Fibroblast of skin of right biceps (primary cell): ENCODE data around the gene PITPNC1.
"Not testable (repeated sequence)": the region's sequence is repeated elsewhere in the genome, so short reads cannot be mapped to it uniquely, and the experiment has no call there.

Experiments used
- DNase-seq: peaks from one replicate; pipeline ENCODE4 v3.0.0-alpha.2; 2013

The PITPNC1 gene

DNA sequence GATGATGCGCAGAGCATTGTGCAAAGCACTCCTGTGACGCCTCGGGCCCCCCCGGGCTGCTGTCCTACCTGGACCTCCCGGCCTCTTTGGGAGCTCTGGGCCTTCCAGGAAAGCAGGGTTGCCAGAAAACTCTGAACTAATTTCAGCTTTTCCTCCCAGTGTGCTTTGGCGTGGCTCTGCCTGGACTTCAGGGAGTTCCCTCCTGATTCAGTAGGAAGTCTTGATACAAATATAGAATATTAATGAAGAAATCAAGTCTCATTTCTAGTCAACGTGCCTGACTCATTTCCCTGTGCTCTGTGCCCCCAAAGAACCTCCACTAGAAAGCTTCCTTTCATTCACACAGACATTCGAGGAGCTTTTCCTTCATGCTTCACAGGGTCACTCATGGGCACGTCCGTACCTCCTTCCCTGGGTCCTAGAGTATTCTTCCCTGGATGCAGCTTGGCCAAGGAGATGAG is 256.7 kb downstream of the PITPNC1 start:
- peak; percentile 38 for DNase-seq

DNA sequence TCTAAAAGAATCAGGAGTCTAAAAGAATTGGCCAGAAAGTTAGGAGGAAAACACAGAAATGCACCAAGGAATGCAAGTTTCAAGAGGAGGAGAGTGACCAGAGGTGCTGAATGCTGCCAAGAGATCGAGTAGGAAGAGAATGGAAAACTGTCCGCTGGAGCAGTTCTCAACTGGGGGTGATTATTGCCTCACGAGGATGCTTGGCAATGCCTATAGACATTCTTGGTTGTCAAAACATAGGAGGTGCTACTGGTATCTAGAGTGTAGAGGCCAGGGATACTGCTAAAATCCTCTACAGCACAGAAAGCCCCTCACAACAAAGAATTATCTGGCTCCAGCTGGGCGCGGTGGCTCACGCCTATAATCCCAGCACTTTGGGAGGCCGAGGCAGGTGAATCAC is 258.6 kb downstream of the PITPNC1 start:
- DNase-seq: no peak

- DNase-seq: no peak
Observed at GRCh38 chr17:67636312-67636711, 259.2 kb downstream of the PITPNC1 start.

DNA sequence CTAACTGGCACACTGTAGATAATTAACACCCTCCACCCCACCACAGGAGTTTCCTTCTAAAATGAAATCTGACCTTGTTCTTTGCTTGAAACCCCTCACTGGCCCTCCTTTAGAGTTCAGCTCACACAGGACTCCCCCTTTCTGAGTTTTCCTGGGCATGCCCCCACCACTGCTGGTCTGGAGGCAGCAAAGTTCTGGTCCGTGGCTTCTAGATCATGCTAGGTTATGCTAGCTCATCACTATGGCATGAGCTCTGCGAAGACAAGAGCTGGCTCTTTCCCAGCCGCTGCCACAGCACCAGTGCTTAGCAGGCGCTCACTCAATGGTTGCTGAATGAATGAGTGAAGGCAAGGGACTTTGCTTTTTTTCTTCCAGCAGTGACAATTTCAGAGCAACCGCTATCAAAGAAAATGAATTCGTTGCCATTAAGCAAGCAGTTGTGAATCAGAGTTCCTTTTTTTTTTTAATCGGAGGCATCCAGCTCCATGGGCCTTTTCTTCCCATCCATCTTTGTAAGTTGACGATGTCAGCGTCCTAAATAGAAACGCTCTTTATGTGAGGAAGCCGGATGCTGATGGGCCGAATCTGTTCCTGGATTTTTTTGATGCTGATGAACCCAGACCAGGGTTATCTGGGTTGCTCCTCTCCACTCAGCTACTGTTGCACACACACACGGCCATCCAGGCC is 259.9 kb downstream of the PITPNC1 start:
- peak; percentile 41 for DNase-seq

DNA sequence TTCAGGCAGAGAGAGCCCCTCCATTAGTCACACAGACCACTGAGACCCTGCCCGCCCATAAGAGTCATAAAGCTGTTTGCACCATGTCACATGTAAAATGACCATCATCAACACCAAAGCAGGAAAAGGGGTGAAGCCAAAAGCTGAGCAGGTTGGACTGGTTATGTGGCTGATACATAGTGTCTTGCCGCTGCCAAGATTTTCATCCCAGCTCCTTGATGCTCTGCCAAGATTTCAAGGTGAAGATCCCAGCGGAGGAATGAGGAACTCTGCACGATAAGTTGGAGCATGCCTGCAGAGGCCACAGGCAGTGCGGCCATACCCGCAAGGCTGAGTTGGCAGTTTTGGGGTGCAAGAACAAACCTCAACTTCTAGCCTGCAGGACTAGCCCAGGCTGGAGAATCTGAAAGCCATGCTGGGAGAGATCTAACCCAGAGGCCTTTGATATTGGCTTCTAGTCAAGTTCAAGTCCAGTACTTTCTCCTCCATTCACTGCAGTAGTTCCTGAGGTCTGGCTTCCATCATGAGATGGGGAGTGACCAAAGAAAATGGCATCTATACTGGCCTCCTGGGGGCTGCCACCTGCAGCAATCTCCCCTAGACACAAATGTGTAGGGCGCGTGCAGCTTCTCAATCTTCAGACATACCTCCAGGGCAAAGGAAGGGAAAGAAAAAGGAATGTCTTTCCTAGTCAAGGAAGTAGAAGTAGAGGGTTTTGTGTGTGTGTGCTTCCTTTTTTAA is 261.0 kb downstream of the PITPNC1 start:
- DNase-seq: peak; percentile 47

- DNase-seq: no peak
Observed at GRCh38 chr17:67638871-67639270, 261.8 kb downstream of the PITPNC1 start.

DNA sequence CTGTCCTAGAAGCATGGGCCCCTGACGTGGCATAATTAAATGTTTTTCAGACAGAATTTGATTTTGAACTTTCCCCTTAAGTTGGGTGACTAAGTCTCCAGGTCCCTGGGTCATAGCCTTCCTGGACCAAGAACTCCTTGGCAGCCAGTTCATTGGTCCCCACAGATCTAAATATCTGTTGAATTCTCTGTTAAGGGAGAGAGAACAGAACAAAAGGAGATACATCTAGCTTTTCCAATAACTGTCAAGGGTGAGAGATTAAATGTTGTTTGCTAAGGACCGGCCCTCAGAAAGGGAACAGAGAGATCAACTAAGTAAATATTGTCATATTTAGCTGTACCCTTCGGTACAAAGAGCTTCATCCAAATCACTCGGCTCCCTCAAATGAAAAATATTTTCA is 262.5 kb downstream of the PITPNC1 start:
- no peak for DNase-seq

GRCh38 chr17:67639979-67640378 is 262.9 kb downstream of the PITPNC1 start:
- no peak for DNase-seq

DNA sequence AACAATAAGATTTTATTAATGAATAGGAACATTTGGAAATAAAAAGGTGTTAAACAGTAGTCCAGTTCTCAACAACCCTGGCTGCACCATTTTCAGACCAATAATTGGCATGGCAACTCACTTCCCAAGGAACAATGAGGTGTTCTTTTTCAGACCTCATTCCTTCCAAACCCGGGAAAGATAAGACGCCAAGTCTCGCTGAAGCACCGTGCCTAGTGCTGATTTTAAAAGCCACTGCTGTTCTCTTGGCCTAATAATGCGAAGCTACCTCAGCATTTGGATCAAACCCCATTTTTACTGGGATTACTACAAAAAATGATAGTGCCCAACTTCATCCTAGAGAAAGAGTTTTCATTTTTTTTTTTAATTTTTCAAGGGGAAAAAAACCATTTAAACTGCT is 265.4 kb downstream of the PITPNC1 start:
- DNase-seq: no peak

GRCh38 chr17:67644061-67644460 is 267.0 kb downstream of the PITPNC1 start:
- no peak for DNase-seq

DNA sequence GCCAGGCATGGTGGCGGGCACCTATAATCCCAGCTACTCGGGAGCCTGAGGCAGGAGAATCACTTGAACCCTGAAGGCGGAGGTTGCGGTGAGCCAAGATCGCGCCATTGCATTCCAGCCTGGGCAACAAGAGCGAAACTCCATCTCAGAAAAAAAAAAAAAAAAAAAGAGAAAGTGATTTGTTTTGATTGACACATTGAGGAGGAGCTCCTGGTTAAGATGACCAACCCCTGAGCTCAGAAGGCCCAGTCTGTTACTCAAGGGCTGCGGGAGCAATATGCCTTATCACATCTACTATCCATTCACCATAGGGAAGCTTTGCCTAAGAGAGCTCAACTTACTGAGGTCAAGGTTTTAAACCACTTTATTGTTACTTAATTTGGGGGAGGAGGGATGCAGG is 268.1 kb downstream of the PITPNC1 start:
- not testable (repeated sequence) for DNase-seq

DNA sequence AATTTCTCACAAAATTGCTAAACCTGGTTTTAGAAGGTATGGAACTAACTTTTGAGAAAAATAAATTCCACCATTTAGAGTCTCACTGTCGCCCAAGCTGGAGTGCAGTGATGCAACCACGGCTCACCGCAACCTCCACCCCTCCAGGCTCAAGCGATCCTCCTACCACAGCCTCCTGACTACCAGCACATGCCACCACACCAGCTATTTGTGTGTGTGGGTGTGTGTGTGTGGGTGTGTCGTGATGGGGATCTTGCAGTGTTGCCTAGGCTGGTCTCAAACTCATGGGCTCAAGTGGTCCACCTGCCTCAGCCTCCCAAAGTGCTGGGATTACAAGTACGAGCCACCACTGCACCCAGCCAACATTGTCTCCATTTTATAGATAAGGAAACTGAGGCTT is 269.4 kb downstream of the PITPNC1 start:
- no peak for DNase-seq

- DNase-seq: no peak
Observed at GRCh38 chr17:67647482-67647881, 270.4 kb downstream of the PITPNC1 start.

- no peak for DNase-seq
Observed at GRCh38 chr17:67648032-67648905, 271.2 kb downstream of the PITPNC1 start.

DNA sequence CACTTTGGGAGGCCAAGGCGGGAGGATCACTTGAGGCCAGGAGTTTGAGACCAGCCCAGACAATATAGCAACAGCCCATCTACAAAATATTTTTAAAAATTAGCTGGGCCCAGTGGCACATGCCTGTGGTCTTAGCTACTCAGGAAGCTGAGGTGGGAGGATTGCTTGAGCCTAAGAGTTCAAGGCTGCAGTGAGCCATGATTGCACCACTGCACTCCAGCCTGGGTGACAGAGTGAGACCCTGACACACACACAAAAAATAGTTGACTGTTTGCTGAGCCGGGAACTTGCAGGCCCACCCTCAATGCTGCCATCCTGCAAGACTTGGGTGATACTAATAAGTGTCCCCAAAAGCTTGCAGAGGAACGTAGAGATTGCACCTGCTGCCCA is 271.8 kb downstream of the PITPNC1 start:
- DNase-seq: not testable (repeated sequence)

- no peak for DNase-seq
Observed at GRCh38 chr17:67649891-67650290, 272.8 kb downstream of the PITPNC1 start.

- DNase-seq: not testable (repeated sequence)
Observed at GRCh38 chr17:67651218-67651579, 274.1 kb downstream of the PITPNC1 start.

- no peak for DNase-seq
Observed at GRCh38 chr17:67652433-67652832, 275.4 kb downstream of the PITPNC1 start.

- no peak for DNase-seq
Observed at GRCh38 chr17:67655478-67656148, 278.5 kb downstream of the PITPNC1 start.

GRCh38 chr17:67656494-67657203 is 279.6 kb downstream of the PITPNC1 start:
- DNase-seq: no peak

DNA sequence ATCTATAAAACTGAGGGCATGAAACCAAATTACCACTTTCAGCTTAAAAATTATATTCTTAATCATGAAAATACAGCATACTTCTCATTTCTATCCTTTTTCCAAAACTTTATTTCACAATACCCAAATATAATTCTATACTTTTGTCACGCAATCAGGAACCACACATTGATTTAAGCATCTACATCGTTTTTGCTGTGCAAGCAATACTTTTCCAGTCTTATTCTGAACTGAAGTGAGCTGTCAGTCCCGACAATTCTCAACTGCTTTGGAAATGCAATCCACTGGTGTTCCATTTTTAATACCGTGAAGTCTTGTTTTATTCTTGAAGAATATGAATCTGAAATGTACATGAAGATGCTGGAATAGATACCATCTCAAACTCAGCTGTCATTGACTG is 280.5 kb downstream of the PITPNC1 start:
- DNase-seq: no peak

GRCh38 chr17:67658265-67658664 is 281.2 kb downstream of the PITPNC1 start:
- no peak for DNase-seq
